ENCODE measurements around the gene PHF2.
A peak's percentile ranks its signal among the peaks of the same experiment; 100 is the strongest.

The PHF2 gene

GRCh38 chr9:93567271-93567959 is 9.0 kb upstream of the PHF2 start:
- no peak overlapping the region for H3K4me3 ChIP-seq (ENCODE audit: low read depth, low read length)

- H3K4me3 ChIP-seq (ENCODE audit: low read depth, low read length): no peak overlapping the region
Observed at GRCh38 chr9:93568169-93568568, 8.2 kb upstream of the PHF2 start.

DNA sequence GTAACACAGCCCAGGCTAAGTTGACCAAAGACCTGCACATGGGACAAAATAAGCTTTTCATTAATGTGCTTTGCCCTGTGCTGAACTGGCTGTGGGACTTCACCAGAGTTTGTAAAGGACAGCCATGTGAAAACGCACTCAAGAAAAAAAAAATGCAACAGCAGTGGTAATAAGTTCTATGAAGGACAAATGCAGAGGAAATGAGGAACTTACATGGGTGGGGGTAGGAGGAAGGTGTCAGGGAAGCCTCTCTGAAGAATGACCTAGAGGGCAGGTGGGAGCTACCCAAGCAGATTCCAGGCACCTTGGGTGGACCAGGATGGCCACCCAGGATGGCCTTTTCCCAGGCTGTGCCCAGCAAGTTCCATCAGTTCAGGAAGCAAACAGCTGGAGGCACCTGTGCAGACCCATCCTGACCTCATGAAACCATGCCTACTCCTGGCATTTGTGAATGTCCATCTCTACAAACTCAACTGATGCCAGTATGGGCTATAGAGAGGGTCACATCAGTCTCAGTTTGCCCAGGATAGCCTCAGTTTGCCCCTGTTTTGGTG is 6.7 kb upstream of the PHF2 start:
- no peak overlapping the region for H3K4me3 ChIP-seq (ENCODE audit: low read depth, low read length)

DNA sequence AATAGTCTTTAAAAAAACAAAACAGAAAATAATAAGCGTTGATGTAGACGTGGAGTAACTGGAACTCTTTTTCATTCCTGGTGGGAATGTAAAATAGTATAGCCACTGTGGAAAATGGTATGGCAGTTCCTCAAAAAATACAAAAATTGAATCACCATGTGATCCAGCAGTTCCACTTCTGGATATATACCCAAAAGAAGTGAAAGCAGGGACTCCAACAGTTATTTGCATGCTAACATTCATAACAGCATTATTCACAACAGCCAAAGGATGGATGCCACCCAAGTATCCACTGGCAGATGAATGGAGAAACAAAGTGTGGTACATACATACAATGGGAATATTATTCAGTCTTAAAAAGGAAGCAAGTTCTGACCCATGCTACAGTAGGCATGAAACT is 4.2 kb upstream of the PHF2 start:
- H3K4me3 ChIP-seq (ENCODE audit: low read depth, low read length): no peak overlapping the region

DNA sequence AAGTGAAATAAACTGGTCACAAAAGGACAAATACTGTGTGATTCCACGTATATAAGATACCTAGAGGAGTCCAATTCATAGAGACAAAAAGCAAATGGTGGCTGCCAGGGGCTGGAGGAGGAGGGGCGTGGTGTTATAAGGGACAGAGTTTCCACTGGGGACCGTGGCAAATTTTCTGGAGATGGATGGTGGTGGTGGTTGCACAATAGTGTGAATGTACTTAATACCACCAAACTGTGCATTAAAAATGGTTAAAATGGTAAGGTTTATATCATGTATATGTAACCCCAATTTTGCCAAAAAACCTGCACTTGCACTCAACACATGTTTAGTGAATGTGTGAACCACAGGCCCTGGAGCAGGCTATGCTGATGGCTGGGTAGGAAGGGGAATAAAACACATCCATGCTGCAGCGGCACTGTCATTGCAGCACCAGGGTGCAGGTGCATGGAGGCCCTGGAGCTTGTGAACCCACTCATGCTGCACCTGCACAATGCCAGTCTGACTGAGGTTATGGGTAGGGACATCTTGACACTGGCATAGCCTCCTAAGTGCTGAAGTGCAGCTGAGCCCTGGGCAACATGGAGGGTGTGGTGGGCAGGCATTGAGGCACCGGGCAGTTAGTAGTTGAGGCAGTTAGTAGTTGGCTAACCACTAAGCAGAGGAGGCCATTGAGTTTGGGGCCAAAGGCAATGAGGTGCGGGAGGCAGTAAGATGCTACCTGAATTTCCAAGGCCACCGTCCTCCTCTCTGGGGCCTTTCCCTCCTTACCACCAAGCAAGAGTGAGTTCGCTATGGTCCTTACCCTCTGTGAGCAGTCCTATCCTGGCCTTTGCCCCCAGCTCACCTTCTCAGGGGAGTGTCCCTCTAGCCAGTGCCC is 3.5 kb upstream of the PHF2 start:
- no peak overlapping the region for H3K4me3 ChIP-seq (ENCODE audit: low read depth, low read length)

DNA sequence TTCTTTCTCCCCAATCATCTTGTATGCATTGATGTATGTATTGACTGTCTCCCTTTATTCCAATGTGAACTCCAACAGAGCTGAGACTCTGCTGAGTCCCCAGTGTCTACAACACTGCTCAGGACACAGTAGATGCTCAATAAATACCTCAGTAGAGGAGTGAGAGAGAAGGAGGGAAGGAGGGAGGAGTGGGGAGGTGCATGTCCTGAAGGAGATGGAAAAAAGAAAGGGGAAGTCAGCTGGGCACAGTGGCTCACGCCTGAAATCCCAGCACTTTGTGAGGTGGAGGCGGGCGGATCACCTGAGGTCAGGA is 2.9 kb upstream of the PHF2 start:
- H3K4me3 ChIP-seq (ENCODE audit: low read depth, low read length): no peak overlapping the region

DNA sequence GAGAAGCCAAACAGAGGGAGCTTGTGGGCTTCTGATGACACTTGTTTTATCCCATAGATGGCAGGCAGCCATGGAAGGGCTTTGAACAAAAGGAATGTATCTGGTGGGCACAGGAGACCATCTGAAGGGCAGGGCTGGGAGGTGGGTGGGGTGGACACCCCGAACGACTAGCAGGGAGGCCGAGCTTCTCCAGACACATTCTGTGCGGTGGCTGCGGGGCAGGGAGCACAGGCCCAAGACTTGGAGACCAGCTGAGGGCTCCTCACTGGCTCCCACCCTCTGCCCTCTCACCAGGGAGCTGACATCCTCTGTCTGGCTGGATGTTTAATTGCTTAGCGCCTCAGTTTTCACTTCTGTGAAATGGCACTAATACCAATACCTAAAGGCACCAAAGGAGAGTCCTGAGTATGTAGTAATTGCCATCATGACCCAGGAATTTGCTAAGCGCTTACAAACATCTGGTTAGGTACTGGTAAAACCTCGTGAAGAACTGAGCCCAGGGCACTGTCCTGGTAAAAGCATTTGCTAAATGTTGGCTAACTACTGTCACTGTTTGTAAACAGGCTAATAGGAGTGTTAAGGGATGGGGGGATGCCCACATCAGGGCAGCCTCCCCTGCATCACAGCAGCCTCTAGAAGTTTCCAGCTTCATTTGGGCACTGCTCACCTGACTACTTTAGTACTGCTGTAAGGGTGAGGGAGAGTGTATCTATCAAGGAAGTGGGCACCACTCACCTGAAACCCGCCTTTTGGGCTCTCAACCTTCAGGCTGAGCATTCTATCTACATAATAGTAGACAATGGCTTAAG is 2.1 kb upstream of the PHF2 start:
- no peak overlapping the region for H3K4me3 ChIP-seq (ENCODE audit: low read depth, low read length)

DNA sequence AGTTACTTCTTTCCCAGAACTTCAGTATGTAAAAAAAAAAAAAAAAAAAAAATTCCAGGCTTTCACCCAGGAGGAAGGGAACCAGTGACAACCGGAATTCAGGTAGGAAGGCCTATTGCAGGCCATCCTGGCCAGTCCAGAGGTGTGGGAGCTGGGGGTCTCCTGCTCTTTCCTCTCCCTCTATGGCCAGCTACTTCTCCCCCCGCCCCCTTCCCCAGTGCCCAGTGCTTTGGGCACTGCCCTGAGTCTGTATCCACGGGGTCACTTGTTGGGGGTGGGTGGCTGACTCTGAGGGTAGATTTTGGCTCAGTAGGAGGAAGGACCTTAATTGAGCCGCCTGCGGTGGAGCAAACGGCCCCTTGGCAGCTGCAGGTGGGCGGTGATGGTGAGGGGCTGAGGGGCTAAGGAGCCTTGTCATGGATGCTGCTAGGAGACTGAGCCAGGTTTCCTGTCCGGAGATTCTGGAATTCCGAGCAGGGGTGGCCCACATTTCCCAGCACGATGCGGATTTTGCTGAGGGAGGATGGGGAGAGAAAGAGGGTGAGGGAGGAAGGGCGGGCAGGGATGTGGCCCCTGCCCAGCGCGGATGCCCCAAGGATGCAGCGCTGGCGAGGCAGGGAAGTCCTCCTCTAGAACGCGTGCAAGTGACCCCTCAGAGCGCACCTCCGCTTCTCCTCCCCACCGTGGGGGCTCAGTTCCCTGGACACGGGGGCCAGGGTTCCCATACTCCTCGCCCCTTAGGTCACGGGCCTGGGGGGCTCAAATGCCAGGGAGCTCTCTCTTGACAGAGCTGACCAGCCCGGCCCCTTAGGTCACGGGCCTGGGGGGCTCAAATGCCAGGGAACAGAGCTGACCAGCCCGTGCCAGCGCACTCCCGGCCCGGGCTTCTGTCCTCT is 1.2 kb upstream of the PHF2 start:
- peak overlapping the region; percentile 56 for H3K4me3 ChIP-seq (ENCODE audit: low read depth, low read length)

DNA sequence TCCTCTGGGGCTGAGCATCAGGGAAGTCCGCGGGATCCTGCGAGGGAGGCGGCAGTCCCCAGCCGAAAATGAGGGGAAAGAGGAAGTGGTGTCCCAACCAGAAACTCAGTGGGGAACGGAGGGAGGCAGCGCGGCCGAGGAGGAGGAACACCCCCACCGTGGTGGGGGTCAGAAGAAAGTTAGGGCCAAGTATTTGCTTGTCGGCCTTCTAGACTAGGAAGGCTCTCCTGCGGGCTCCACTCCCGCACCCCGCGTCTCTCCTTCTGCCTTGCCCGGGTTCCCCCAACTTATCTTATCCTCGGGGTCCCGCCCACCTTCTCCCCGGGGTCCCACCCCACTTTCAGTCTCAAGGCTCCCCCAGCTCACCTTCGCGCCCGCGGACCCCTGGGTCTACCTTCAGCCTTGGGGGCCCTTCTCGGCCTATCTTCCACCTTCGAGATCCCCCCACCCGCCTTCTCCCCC is 557 bp upstream of the PHF2 start:
- H3K4me3 ChIP-seq (ENCODE audit: low read depth, low read length): peak overlapping the region; percentile 56

GRCh38 chr9:93577078-93577974 is 942 bp downstream of the PHF2 start:
- H3K4me3 ChIP-seq (ENCODE audit: low read depth, low read length): peak overlapping the region; percentile 43

DNA sequence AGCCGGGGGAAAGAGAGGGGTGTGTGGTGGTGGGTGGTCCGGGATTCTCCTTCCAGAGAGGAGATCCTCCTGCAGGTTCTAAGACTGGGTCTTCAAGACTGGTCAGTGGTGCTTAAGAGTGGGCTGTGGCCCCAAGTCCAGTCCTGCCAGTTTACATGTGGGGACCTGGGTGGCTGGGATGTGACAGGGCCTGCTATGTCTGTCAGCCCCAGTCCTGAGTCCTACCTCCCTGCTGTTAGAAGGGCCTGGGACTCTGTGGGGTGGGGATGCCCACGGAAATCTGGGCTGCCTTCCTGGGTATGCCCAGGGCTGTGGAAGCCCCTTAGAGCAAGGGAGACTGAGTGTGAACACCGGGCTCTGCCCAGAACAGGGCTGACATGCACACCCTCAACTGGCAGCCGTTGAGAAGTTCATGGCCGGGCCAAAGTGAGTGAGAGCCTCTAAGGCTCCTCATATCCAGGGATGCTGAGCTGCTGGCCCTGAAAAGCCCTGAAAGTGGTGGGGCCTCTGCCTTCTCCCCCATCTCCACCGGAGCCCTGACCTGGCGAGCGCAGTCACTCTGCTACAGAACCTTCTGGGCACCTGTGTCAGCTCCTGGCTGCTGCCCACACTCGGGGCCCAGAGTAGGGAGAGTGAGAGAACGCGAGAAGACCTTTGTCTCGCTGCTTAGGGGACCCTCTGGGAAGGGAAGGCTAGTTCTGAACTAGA is 1.7 kb downstream of the PHF2 start:
- H3K4me3 ChIP-seq (ENCODE audit: low read depth, low read length): peak overlapping the region; percentile 43

- no peak overlapping the region for H3K4me3 ChIP-seq (ENCODE audit: low read depth, low read length)
Observed at GRCh38 chr9:93578844-93579243, 2.5 kb downstream of the PHF2 start.

DNA sequence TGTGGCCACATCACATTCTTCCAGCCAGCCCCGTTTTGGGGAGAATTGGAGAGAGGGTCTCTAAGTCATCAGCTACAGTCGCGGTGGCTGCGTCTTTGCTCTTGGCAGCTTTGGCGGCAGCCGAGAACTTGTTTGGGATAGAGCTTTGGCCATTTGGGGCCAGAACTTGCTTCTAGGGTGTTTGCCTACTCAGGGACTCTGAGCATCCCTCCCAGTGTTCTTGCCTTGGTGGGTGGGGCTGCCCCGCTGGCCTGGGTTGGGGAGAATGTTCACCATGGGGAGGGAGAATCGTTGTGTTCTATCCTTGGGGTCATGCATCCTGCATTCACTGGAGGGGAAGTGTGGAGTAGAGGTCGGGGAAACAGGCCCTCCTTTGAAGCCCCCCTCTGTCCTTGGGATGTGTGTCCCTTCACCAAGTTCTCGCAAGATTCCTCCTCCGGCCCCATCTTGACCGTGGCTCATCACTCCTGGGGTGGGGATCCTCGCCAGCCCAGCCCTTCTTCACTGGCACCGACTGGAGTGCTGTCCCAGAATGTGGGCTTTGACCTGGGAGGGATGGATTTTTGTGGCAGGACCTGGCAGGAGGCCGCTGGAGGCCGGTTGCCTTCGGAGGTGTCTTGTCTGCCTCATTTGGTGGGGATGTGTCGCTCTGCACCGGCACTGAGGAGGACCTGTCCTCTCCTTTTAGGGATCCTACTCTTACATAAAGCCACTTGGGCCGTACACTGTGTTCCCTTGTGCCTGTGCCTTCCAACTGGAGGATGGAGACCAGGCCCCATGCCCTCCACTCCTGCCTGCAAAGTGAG is 3.5 kb downstream of the PHF2 start:
- no peak overlapping the region for H3K4me3 ChIP-seq (ENCODE audit: low read depth, low read length)

GRCh38 chr9:93580654-93581380 is 4.4 kb downstream of the PHF2 start:
- no peak overlapping the region for H3K4me3 ChIP-seq (ENCODE audit: low read depth, low read length)

GRCh38 chr9:93582115-93582514 is 5.7 kb downstream of the PHF2 start:
- no peak overlapping the region for H3K4me3 ChIP-seq (ENCODE audit: low read depth, low read length)

GRCh38 chr9:93582550-93582949 is 6.2 kb downstream of the PHF2 start:
- no peak overlapping the region for H3K4me3 ChIP-seq (ENCODE audit: low read depth, low read length)

DNA sequence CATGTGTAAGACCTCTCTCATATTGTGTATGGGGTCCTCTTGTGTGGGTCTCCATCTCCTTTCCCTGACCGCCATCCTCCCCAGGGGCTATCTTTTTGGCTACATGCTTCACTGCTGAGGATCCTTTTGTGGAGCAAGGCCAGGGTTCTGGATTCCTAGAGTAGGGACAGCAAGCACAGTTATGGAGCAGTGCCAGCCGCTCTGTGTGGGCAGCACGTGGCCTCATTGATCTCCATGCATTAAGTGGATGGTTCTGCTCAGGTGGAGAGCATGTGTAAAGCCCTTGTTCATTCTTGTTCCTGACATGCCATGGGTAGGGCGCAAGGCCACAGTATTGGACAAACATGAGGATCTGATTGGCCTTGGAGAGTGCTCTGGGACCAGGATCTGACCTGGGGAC is 8.9 kb downstream of the PHF2 start:
- H3K4me3 ChIP-seq (ENCODE audit: low read depth, low read length): no peak overlapping the region

Data from iPS-11a (cell line).